ENCODE results near the gene MANSC4. TPM values are rescaled to one million over a fixed set of nuclear protein-coding genes. Genes with fewer than 3 reads are reported as not detected.

The MANSC4 gene
- total and polyA plus RNA-seq, 4 donors, result not detected

GRCh38 chr12:27800819-27801218, 20.8 kb upstream of the MANSC4 start:
- H3K9me3 ChIP-seq (ENCODE audit: control insufficient read depth in 4 of 4, low read length in 3 of 4), result no peaks in the 10 kb centered on the region

GRCh38 chr12:27797301-27798025, 17.4 kb upstream of the MANSC4 start:
- TF ChIP-seq REST (IDR thresholded peaks at IDR 0.05) (no peak), CTCF (IDR thresholded peaks at IDR 0.05; ENCODE audit: low read depth, low read length, missing input control) (no peak), GABPA (IDR thresholded peaks at IDR 0.05 in 1 of 2, conservative IDR thresholded peaks at IDR 0.05 in 1 of 2) (no peak), SP1 (IDR thresholded peaks at IDR 0.05) (no peak), ATF3 (IDR thresholded peaks at IDR 0.05) (no peak), FOXA2 (IDR thresholded peaks at IDR 0.05) (no peak), FOXA1 (IDR thresholded peaks at IDR 0.05) (no peak), TAF1 (conservative IDR thresholded peaks at IDR 0.05) (no peak), JUND (IDR thresholded peaks at IDR 0.05) (no peak), HNF4A (conservative IDR thresholded peaks at IDR 0.05) (no peak), HNF4G (IDR thresholded peaks at IDR 0.05) (no peak), YY1 (IDR thresholded peaks at IDR 0.05) (no peak), RXRA (IDR thresholded peaks at IDR 0.05) (no peak), MAX (IDR thresholded peaks at IDR 0.05) (no peak)
- Histone ChIP-seq H3K27ac (ENCODE audit: low read depth in 1 of 2, low read length in 2 of 2) (no peak overlapping the region), H3K27me3 (ENCODE audit: control insufficient read depth in 4 of 4, insufficient read depth in 4 of 4, low read length in 3 of 4) (no peaks in the 10 kb centered on the region), H3K4me1 (ENCODE audit: control insufficient read depth in 4 of 4, insufficient read depth in 4 of 4, low read length in 3 of 4) (no peaks in the 10 kb centered on the region), H3K4me3 (ENCODE audit: low read depth in 1 of 3, low read length in 3 of 3) (no peak overlapping the region), H3K9ac (ENCODE audit: low read depth in 1 of 2, low read length in 2 of 2) (no peak overlapping the region), H3K36me3 (ENCODE audit: control insufficient read depth in 4 of 4, insufficient read depth in 3 of 4, low read depth in 1 of 4, low read length in 3 of 4) (peaks cover 0 to 19% (median 10%) of the 10 kb centered on the region in 4 donors), H3K9me3 (ENCODE audit: control insufficient read depth in 4 of 4, low read length in 3 of 4) (no peaks in the 10 kb centered on the region)
- WGBS, result 97% methylated on average over 24 of the region's 24 CpGs
- DNase-seq (ENCODE audit: low spot score), result no peak

More at GRCh38 chr12:27800819-27801218, 20.8 kb upstream of the MANSC4 start:
- no peaks in the 10 kb centered on the region for H3K27me3 ChIP-seq (ENCODE audit: control insufficient read depth in 4 of 4, insufficient read depth in 4 of 4, low read length in 3 of 4)
- DNase-seq (ENCODE audit: low spot score), result no peak
- H3K4me3 ChIP-seq (ENCODE audit: low read depth in 1 of 3, low read length in 3 of 3), result no peak overlapping the region
- H3K4me1 ChIP-seq (ENCODE audit: control insufficient read depth in 4 of 4, insufficient read depth in 4 of 4, low read length in 3 of 4), result no peaks in the 10 kb centered on the region
- 91% methylated on average over 3 of the region's 3 CpGs for WGBS
- no peak overlapping the region for H3K27ac ChIP-seq (ENCODE audit: low read depth in 1 of 2, low read length in 2 of 2)
- no peak overlapping the region for H3K9ac ChIP-seq (ENCODE audit: low read depth in 1 of 2, low read length in 2 of 2)
- TF ChIP-seq FOXA1 (IDR thresholded peaks at IDR 0.05), result no peak
- no peak for TF ChIP-seq ZBTB33 (IDR thresholded peaks at IDR 0.05)
- H3K36me3 ChIP-seq (ENCODE audit: control insufficient read depth in 4 of 4, insufficient read depth in 3 of 4, low read depth in 1 of 4, low read length in 3 of 4), result peaks cover 0 to 17% (median 8%) of the 10 kb centered on the region in 4 donors
